ENCODE measurements around the gene ZBP1.

The ZBP1 gene

GRCh38 chr20:57596358-57596757 lies 23.9 kb downstream of the ZBP1 start:
- DNase-seq = no peak

- no peak for DNase-seq
Measured at GRCh38 chr20:57595041-57596030, 24.9 kb downstream of the ZBP1 start.

GRCh38 chr20:57594092-57594951 lies 25.9 kb downstream of the ZBP1 start:
- peak; percentile 38 for DNase-seq

- DNase-seq = no peak
Measured at GRCh38 chr20:57593134-57593886, 26.9 kb downstream of the ZBP1 start.

GRCh38 chr20:57592263-57593092 lies 27.7 kb downstream of the ZBP1 start:
- DNase-seq = no peak

GRCh38 chr20:57591289-57592229 lies 28.7 kb downstream of the ZBP1 start:
- DNase-seq = no peak

- DNase-seq = no peak
Measured at GRCh38 chr20:57590485-57591288, 29.5 kb downstream of the ZBP1 start.

GRCh38 chr20:57589728-57590484 lies 30.3 kb downstream of the ZBP1 start:
- no peak for DNase-seq

GRCh38 chr20:57589123-57589727 lies 31.0 kb downstream of the ZBP1 start:
- DNase-seq = no peak

GRCh38 chr20:57588596-57588995 lies 31.6 kb downstream of the ZBP1 start:
- no peak for DNase-seq

GRCh38 chr20:57587989-57588377 lies 32.2 kb downstream of the ZBP1 start:
- DNase-seq = peak; percentile 9

GRCh38 chr20:57587278-57587988 lies 32.8 kb downstream of the ZBP1 start:
- DNase-seq = no peak

- no peak for DNase-seq
Measured at GRCh38 chr20:57586943-57587277, 33.3 kb downstream of the ZBP1 start.

GRCh38 chr20:57586370-57586793 lies 33.8 kb downstream of the ZBP1 start:
- no peak for DNase-seq

GRCh38 chr20:57585466-57586213 lies 34.6 kb downstream of the ZBP1 start:
- DNase-seq = no peak

- DNase-seq = no peak
Measured at GRCh38 chr20:57584768-57585461, 35.3 kb downstream of the ZBP1 start.

Data from hematopoietic multipotent progenitor cell treated with erythropoietin and hydrocortisone succinate and interleukin-3 and kit ligand, for 8 days (in vitro differentiated cells).